Liver (tissue), 9 donors: ENCODE measurements around the gene PRIM1. TPM values are rescaled to one million over a fixed set of nuclear protein-coding genes. Genes with fewer than 3 reads are reported as not detected.

ENCODE experiments used
- DNase-seq: peaks from one replicate; pipeline ENCODE4 v3.0.0-alpha.2; 2017; ENCODE audit warnings: low spot score
- H3K27ac ChIP-seq, 2 donors: one replicate each; pipeline ENCODE4 v1.7.0; 2013; ENCODE audit warnings: inconsistent platforms in 2 of 2, low read length in 2 of 2, control low read depth in 1 of 2, low read depth in 1 of 2, mild to moderate bottlenecking in 1 of 2
- H3K27me3 ChIP-seq, 4 donors: one replicate each; pipeline versions ENCODE4 v1.6.1 to v1.7.0; 2013; ENCODE audit warnings: low read length in 3 of 4, inconsistent platforms in 1 of 4, mild to moderate bottlenecking in 1 of 4, moderate library complexity in 1 of 4; ENCODE audit not compliant: control insufficient read depth in 4 of 4, insufficient read depth in 4 of 4
- H3K36me3 ChIP-seq, 4 donors: one replicate each; pipeline versions ENCODE4 v1.6.1 to v1.7.0; 2013; ENCODE audit warnings: low read length in 3 of 4, mild to moderate bottlenecking in 3 of 4, low read depth in 1 of 4, moderate library complexity in 1 of 4; ENCODE audit not compliant: control insufficient read depth in 4 of 4, insufficient read depth in 3 of 4
- H3K4me1 ChIP-seq, 4 donors: one replicate each; pipeline versions ENCODE4 v1.6.1 to v1.7.0; 2013; ENCODE audit warnings: low read length in 3 of 4, mild to moderate bottlenecking in 3 of 4, moderate library complexity in 1 of 4; ENCODE audit not compliant: control insufficient read depth in 4 of 4, insufficient read depth in 4 of 4
- H3K4me3 ChIP-seq, 3 donors: one replicate each; pipeline versions ENCODE4 v1.6.1 to v1.7.0; 2013; ENCODE audit warnings: low read length in 3 of 3, control low read depth in 1 of 3, low read depth in 1 of 3, mild to moderate bottlenecking in 1 of 3
- H3K9ac ChIP-seq, 2 donors: one replicate each; pipeline ENCODE4 v1.7.0; 2013; ENCODE audit warnings: low read length in 2 of 2, mild to moderate bottlenecking in 2 of 2, moderate library complexity in 2 of 2, control low read depth in 1 of 2, low read depth in 1 of 2
- H3K9me3 ChIP-seq, 4 donors: one replicate each; pipeline versions ENCODE4 v1.6.1 to v1.7.0; 2013; ENCODE audit warnings: low read length in 3 of 4; ENCODE audit not compliant: control insufficient read depth in 4 of 4
- CTCF ChIP-seq: fragments of 150-350 bp; IDR thresholded peaks from 2 replicates; pipeline ENCODE4 v1.5.1; 2017; ENCODE audit warnings: improper control_type of control experiment, low read depth, low read length; ENCODE audit not compliant: missing input control
- FOXA1 ChIP-seq: IDR thresholded peaks from 2 replicates; pipeline ENCODE4 v1.6.1; 2016; ENCODE audit warnings: antibody characterized with exemption
- FOXA2 ChIP-seq: IDR thresholded peaks from 2 replicates; pipeline ENCODE4 v1.6.1; 2016; ENCODE audit warnings: antibody characterized with exemption
- GABPA ChIP-seq, 2 donors: IDR thresholded peaks in 1 of 2; conservative IDR thresholded peaks in 1 of 2; 2 replicates each; pipeline ENCODE4 v1.6.1; 2016; ENCODE audit warnings: antibody characterized with exemption in 2 of 2, mild to moderate bottlenecking in 1 of 2, moderate library complexity in 1 of 2
- HNF4G ChIP-seq: IDR thresholded peaks from 2 replicates; pipeline ENCODE4 v1.6.1; 2016; ENCODE audit warnings: antibody characterized with exemption
- MAX ChIP-seq: IDR thresholded peaks from 2 replicates; pipeline ENCODE4 v1.6.1; 2016; ENCODE audit warnings: antibody characterized with exemption
- NR2F2 ChIP-seq: IDR thresholded peaks from 2 replicates; pipeline ENCODE4 v1.6.1; 2016; ENCODE audit warnings: antibody characterized with exemption
- RAD21 ChIP-seq, 2 donors: IDR thresholded peaks; 2 replicates each; pipeline ENCODE4 v1.6.1; 2016; ENCODE audit warnings: antibody characterized with exemption in 2 of 2, mild to moderate bottlenecking in 2 of 2
- RXRA ChIP-seq, 2 donors: IDR thresholded peaks; 2 replicates each; pipeline ENCODE4 v1.6.1; 2017 to 2018; ENCODE audit warnings: antibody characterized with exemption in 2 of 2, mild to moderate bottlenecking in 1 of 2
- SP1 ChIP-seq: IDR thresholded peaks from 2 replicates; pipeline ENCODE4 v1.6.1; 2018; ENCODE audit warnings: antibody characterized with exemption, mild to moderate bottlenecking
- YY1 ChIP-seq: IDR thresholded peaks from 2 replicates; pipeline ENCODE4 v1.6.1; 2016; ENCODE audit warnings: antibody characterized with exemption, mild to moderate bottlenecking
- WGBS: extraction: QIAGEN DNeasy Blood & Tissue Kit; methylation state at CpG from one replicate; pipeline ENCODE4 v1.1.7; 2013; 5-methylcytosine and 5-hydroxymethylcytosine counted together
- polyA plus RNA-seq, 2 donors: library from polyadenylated mRNA; stranded (reverse) in 1 of 2; unstranded in 1 of 2; fragments of 200-250 nt in 1 of 2; fragments of >200 nt in 1 of 2; fragmentation: Nextera tagmentation in 1 of 2; extraction: Ambion mirVana in 1 of 2; gene quantifications; one replicate each; pipeline versions ENCODE4 v1.2.1 to v1.2.3, GENCODE V29; 2013 to 2015
- total RNA-seq, 2 donors: library from RNA; depleted of rRNA; stranded (reverse); fragments of >200 nt; gene quantifications; one replicate each; pipeline ENCODE4 v1.2.3, GENCODE V29; 2014
- TF ChIP-seq, protein P1 (sequence below): IDR thresholded peaks from 2 replicates; pipeline ENCODE4 v1.6.1; 2016; ENCODE audit warnings: antibody characterized with exemption
- TF ChIP-seq, protein P2 (sequence below): IDR thresholded peaks from 2 replicates; pipeline ENCODE4 v1.6.1; 2016; ENCODE audit warnings: antibody characterized with exemption
- TF ChIP-seq, protein P3 (sequence below): IDR thresholded peaks from 2 replicates; pipeline ENCODE4 v1.6.1; 2016; ENCODE audit warnings: antibody characterized with exemption, mild to moderate bottlenecking
- donor health status: healthy.
- donor health status: healthy.
- donor health status: healthy.
- donor health status: healthy.
- donor health status: healthy.

The PRIM1 gene
- total and polyA plus RNA-seq, 4 donors, result 2.7 to 24.8 (median 5.4) TPM

DNA sequence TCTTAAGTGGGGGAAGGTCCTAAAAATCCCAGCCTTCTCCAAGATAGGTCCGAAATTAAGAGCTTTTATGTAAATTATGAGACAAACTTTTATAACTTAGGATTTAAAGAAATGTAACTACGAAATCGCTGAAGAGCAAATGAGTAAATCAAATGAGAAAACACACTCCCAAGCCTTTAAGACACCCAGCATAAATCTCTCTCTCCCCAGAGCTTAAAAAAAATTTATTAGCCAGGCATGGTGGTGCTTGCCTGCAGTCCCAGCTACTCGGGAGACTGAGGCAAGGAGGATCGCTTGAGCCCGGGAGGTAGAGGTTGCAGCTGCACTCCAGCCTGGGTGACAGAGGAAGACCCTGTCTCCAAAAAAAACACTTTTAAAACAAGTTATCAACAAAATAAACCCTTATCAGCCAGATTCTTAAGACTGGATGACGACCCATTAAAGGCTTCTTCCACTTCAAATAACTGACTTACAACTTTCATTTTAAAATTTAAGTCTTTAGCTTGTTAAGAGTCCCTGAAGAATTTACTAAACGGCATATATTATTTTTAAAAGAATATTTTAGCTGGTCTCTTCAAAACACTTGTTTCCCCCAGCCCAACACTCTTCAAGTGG lies 67.3 kb downstream of the PRIM1 start:
- TF ChIP-seq, protein P1, sequence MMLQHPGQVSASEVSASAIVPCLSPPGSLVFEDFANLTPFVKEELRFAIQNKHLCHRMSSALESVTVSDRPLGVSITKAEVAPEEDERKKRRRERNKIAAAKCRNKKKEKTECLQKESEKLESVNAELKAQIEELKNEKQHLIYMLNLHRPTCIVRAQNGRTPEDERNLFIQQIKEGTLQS, result no peak
- TF ChIP-seq NR2F2 (no peak), FOXA2 (no peak), SP1 (no peak), HNF4G (no peak), GABPA (IDR thresholded peaks at IDR 0.05 in 1 of 2, conservative IDR thresholded peaks at IDR 0.05 in 1 of 2) (no peak), RAD21 (IDR thresholded peaks at IDR 0.05) (no peak)
- TF ChIP-seq, protein P2, sequence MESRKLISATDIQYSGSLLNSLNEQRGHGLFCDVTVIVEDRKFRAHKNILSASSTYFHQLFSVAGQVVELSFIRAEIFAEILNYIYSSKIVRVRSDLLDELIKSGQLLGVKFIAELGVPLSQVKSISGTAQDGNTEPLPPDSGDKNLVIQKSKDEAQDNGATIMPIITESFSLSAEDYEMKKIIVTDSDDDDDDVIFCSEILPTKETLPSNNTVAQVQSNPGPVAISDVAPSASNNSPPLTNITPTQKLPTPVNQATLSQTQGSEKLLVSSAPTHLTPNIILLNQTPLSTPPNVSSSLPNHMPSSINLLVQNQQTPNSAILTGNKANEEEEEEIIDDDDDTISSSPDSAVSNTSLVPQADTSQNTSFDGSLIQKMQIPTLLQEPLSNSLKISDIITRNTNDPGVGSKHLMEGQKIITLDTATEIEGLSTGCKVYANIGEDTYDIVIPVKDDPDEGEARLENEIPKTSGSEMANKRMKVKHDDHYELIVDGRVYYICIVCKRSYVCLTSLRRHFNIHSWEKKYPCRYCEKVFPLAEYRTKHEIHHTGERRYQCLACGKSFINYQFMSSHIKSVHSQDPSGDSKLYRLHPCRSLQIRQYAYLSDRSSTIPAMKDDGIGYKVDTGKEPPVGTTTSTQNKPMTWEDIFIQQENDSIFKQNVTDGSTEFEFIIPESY, result no peak
- TF ChIP-seq, protein P3, sequence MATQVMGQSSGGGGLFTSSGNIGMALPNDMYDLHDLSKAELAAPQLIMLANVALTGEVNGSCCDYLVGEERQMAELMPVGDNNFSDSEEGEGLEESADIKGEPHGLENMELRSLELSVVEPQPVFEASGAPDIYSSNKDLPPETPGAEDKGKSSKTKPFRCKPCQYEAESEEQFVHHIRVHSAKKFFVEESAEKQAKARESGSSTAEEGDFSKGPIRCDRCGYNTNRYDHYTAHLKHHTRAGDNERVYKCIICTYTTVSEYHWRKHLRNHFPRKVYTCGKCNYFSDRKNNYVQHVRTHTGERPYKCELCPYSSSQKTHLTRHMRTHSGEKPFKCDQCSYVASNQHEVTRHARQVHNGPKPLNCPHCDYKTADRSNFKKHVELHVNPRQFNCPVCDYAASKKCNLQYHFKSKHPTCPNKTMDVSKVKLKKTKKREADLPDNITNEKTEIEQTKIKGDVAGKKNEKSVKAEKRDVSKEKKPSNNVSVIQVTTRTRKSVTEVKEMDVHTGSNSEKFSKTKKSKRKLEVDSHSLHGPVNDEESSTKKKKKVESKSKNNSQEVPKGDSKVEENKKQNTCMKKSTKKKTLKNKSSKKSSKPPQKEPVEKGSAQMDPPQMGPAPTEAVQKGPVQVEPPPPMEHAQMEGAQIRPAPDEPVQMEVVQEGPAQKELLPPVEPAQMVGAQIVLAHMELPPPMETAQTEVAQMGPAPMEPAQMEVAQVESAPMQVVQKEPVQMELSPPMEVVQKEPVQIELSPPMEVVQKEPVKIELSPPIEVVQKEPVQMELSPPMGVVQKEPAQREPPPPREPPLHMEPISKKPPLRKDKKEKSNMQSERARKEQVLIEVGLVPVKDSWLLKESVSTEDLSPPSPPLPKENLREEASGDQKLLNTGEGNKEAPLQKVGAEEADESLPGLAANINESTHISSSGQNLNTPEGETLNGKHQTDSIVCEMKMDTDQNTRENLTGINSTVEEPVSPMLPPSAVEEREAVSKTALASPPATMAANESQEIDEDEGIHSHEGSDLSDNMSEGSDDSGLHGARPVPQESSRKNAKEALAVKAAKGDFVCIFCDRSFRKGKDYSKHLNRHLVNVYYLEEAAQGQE, result no peak
- peaks cover 0 to 2% (median under 1%) of the 10 kb centered on the region in 4 donors for H3K36me3 ChIP-seq
- peak overlapping the region; percentile 63 to 75 for H3K27ac ChIP-seq
- H3K4me3 ChIP-seq, result peak overlapping the region; percentile 20 to 75 (median 63)
- H3K9ac ChIP-seq, result peak overlapping the region; percentile 45 to 88
- no peak for DNase-seq
- no peaks in the 10 kb centered on the region for H3K9me3 ChIP-seq
- 11% methylated on average over 8 of the region's 8 CpGs for WGBS
- H3K4me1 ChIP-seq, result peaks cover 3 to 29% (median 12%) of the 10 kb centered on the region in 4 donors
- no peaks in the 10 kb centered on the region for H3K27me3 ChIP-seq

DNA sequence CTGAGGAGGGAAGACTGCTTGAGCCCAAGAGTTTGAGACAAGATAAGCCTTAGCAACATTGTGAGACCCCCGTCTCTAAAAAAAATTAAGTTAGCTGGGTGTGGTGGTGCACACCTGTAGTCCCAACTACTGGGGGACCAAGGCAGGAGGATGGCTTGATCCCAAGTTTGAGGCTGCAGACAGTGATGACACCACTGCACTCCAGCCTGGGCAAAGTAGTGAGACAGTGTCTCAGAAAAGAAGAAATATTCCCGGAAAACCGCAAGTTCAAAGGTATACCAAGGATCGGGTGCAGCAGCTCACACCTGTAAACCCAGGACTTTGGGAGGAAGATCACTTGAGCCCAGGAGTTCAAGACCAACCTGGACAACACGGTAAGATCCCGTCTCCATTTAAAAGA lies 69.8 kb downstream of the PRIM1 start:
- DNase-seq, result no peak
- H3K9me3 ChIP-seq, result no peaks in the 10 kb centered on the region
- H3K27me3 ChIP-seq, result no peaks in the 10 kb centered on the region
- WGBS, result 88% methylated on average over 6 of the region's 6 CpGs
- H3K9ac ChIP-seq, result no peak overlapping the region
- peaks cover 0 to 5% (median 2%) of the 10 kb centered on the region in 4 donors for H3K36me3 ChIP-seq
- H3K4me3 ChIP-seq, result no peak overlapping the region
- no peak overlapping the region for H3K27ac ChIP-seq
- peaks cover 3 to 24% (median 8%) of the 10 kb centered on the region in 4 donors for H3K4me1 ChIP-seq
- TF ChIP-seq, protein P3, result no peak
- no peak for TF ChIP-seq YY1
- TF ChIP-seq FOXA1, result no peak
- TF ChIP-seq NR2F2, result no peak
- TF ChIP-seq CTCF, result no peak
- TF ChIP-seq RXRA (IDR thresholded peaks at IDR 0.05), result no peak
- no peak for TF ChIP-seq MAX
- no peak for TF ChIP-seq SP1
